ENCODE results near the gene TRIP10.

The TRIP10 gene

DNA sequence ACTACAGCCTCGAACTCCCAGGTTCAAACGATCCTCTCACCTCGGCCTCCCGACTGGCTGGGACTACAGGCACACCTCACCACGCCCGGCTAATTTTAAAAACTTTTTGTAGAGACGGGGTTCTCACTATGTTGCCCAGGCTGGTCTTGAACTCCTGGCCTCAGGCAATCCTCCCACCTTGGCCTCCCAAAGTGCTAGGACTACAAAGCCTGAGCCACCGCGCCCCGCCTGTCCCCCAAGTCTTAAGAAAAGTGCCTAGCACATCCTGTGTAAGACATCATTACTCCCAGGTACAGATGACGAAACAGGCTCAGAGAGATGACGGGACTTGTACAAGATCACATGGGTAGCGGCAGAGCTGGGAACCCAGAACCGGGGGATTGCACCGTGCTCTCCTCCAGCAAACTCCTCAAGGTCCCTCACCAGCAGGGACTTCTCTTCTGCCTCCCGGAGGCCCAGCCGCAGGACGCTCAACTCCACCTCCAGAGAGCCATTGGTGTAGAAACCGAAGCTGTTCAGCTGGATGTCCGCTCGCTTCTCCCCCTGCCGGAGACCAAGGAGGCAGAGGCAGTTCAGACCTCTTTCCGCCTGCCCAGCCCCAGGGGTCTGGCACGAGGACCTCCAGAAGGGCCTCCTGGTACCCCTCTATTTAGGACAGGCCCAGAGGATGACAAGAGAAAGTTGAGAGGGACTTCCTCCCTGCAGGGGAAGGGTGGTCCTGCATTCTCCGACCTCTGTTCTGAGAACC is 3.1 kb upstream of the TRIP10 start:
- H3K4me1 ChIP-seq (ENCODE audit: low read depth, poor library complexity, severe bottlenecking), result peaks cover 30% of the 10 kb centered on the region
- TF ChIP-seq, protein P1, sequence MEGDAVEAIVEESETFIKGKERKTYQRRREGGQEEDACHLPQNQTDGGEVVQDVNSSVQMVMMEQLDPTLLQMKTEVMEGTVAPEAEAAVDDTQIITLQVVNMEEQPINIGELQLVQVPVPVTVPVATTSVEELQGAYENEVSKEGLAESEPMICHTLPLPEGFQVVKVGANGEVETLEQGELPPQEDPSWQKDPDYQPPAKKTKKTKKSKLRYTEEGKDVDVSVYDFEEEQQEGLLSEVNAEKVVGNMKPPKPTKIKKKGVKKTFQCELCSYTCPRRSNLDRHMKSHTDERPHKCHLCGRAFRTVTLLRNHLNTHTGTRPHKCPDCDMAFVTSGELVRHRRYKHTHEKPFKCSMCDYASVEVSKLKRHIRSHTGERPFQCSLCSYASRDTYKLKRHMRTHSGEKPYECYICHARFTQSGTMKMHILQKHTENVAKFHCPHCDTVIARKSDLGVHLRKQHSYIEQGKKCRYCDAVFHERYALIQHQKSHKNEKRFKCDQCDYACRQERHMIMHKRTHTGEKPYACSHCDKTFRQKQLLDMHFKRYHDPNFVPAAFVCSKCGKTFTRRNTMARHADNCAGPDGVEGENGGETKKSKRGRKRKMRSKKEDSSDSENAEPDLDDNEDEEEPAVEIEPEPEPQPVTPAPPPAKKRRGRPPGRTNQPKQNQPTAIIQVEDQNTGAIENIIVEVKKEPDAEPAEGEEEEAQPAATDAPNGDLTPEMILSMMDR (conservative IDR thresholded peaks at IDR 0.05; ENCODE audit: low read depth, low read length), result peak; percentile 49; the same call in 1 of the 2 replicates
- peak overlapping the region; percentile 60; the same call in 1 of the 2 replicates for H3K9ac ChIP-seq
- H4K20me1 ChIP-seq (ENCODE audit: insufficient read depth), result no peaks in the 10 kb centered on the region
- no peaks in the 10 kb centered on the region for H3K36me3 ChIP-seq (ENCODE audit: insufficient read depth)
- H3K79me2 ChIP-seq (ENCODE audit: insufficient read depth, low read depth), result no peaks in the 10 kb centered on the region; the same call in 1 of the 2 replicates
- no peaks in the 10 kb centered on the region for H3K27me3 ChIP-seq (ENCODE audit: insufficient read depth, low read depth)
- H2AFZ ChIP-seq (ENCODE audit: low read depth), result peak overlapping the region; percentile 70
- H3K27ac ChIP-seq, result peak overlapping the region; percentile 54
- H3K4me2 ChIP-seq, result peak overlapping the region; percentile 63
- no peak overlapping the region for H3K4me3 ChIP-seq (IDR thresholded peaks at IDR 0.05; ENCODE audit: insufficient read depth, low read depth, low read length)

DNA sequence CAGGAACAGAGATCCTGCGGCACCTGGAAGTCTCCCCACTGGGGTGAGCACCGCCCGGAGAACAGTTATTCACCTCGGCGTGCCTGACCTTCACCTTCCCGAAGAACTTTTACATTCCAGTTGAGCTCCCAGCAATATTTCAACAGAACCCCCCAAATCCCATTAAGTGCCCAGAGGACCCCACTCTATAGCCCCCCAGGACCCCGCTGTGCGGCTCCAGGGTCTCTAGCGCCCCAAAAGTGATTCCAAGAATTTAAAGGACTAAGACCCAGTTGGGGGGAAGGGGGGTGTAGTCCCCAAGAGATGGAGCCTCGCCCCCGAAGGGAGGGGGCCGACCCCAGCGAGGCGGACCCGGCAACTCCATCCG is 2.6 kb upstream of the TRIP10 start:
- Histone ChIP-seq H2AFZ (ENCODE audit: low read depth) (peak overlapping the region; percentile 70), H4K20me1 (ENCODE audit: insufficient read depth) (no peaks in the 10 kb centered on the region), H3K79me2 (ENCODE audit: insufficient read depth, low read depth) (peaks cover 3% of the 10 kb centered on the region; the same call in 1 of the 2 replicates), H3K27me3 (ENCODE audit: insufficient read depth, low read depth) (no peaks in the 10 kb centered on the region), H3K4me3 (IDR thresholded peaks at IDR 0.05; ENCODE audit: insufficient read depth, low read depth, low read length) (no peak overlapping the region), H3K4me1 (ENCODE audit: low read depth, poor library complexity, severe bottlenecking) (peaks cover 35% of the 10 kb centered on the region), H3K4me2 (peak overlapping the region; percentile 63), H3K36me3 (ENCODE audit: insufficient read depth) (no peaks in the 10 kb centered on the region), H3K27ac (peak overlapping the region; percentile 54), H3K9ac (peak overlapping the region; percentile 60; the same call in 1 of the 2 replicates)
- TF ChIP-seq, protein P1 (conservative IDR thresholded peaks at IDR 0.05; ENCODE audit: low read depth, low read length), result no peak; the same call in 1 of the 2 replicates

DNA sequence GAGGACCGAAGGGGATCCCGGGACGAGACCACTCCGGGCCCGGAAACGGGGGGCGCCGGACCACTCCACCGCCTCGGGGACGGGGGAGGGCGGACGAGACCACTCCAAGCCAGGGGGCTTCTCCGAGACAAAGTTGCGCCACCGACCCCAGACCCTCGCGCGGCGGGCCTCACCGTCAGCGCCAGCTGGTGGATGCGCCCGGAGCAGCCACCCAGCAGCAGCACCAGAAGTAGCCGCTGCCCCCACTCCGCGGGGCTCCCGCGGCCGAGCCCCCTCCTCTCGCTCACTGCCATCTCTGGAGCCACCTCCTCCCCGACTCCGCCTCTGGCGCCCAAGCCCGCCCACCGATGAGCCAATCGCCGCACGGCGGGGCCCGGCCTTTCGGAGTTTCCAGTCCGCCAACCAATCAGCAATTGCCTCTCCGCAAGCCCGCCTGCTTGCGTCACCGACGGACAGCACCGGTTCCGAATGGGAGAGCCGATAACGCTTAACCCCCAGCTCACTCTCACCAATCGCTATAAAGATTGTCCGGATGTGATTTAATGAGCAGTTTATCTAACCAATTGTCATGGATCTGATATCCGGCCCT is 2.1 kb upstream of the TRIP10 start, which contains the start of gene GPR108:
Gene GPR108 (minus strand): TSS at position 297 of the 589 bp plus-strand sequence. CDS start 4 bp downstream, at position 293.
- no peak within 1 kb of the TSS for H3K4me3 ChIP-seq (IDR thresholded peaks at IDR 0.05; ENCODE audit: insufficient read depth, low read depth, low read length)

More for the DNA sequence above, 2.1 kb upstream of the TRIP10 start, which contains the start of gene GPR108:
- H3K4me1 ChIP-seq (ENCODE audit: low read depth, poor library complexity, severe bottlenecking), result peaks cover 35% of the 10 kb centered on the region
- H3K27me3 ChIP-seq (ENCODE audit: insufficient read depth, low read depth), result no peaks in the 10 kb centered on the region
- H3K4me2 ChIP-seq, result peak within 1 kb of the TSS; percentile 100
- TF ChIP-seq, protein P1 (conservative IDR thresholded peaks at IDR 0.05; ENCODE audit: low read depth, low read length), result no peak
- H3K27ac ChIP-seq, result peak within 1 kb of the TSS; percentile 54
- no peaks in the 10 kb centered on the region for H3K36me3 ChIP-seq (ENCODE audit: insufficient read depth)
- peaks cover 3% of the 10 kb centered on the region; the same call in 1 of the 2 replicates for H3K79me2 ChIP-seq (ENCODE audit: insufficient read depth, low read depth)
- H3K9ac ChIP-seq, result peak within 1 kb of the TSS; percentile 60; the same call in 1 of the 2 replicates
- H2AFZ ChIP-seq (ENCODE audit: low read depth), result peak within 1 kb of the TSS; percentile 93
- no peaks in the 10 kb centered on the region for H4K20me1 ChIP-seq (ENCODE audit: insufficient read depth)

Measured in KMS-11 (cell line).